HT-29 (cell line): ENCODE data around the gene MAGEB3. TPM values are rescaled to one million over a fixed set of nuclear protein-coding genes. Genes with fewer than 3 reads are reported as not detected.
"Not testable (repeated sequence)": the region's sequence is repeated elsewhere in the genome, so short reads cannot be mapped to it uniquely, and the experiment has no call there.

Experiments
- DNase-seq: peaks from one replicate; pipeline ENCODE4 v3.0.0-alpha.2; 2015; ENCODE audit warnings: low spot score
- total RNA-seq: library from RNA; depleted of rRNA; stranded (reverse); fragments of >200 nt; shearing (Covaris generic); gene quantifications from 2 replicates; pipeline ENCODE4 v1.2.3, GENCODE V29; 2014; rRNA removed

The MAGEB3 gene, protein sequence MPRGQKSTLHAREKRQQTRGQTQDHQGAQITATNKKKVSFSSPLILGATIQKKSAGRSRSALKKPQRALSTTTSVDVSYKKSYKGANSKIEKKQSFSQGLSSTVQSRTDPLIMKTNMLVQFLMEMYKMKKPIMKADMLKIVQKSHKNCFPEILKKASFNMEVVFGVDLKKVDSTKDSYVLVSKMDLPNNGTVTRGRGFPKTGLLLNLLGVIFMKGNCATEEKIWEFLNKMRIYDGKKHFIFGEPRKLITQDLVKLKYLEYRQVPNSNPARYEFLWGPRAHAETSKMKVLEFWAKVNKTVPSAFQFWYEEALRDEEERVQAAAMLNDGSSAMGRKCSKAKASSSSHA
- not detected in 2 replicates for total RNA-seq

DNA sequence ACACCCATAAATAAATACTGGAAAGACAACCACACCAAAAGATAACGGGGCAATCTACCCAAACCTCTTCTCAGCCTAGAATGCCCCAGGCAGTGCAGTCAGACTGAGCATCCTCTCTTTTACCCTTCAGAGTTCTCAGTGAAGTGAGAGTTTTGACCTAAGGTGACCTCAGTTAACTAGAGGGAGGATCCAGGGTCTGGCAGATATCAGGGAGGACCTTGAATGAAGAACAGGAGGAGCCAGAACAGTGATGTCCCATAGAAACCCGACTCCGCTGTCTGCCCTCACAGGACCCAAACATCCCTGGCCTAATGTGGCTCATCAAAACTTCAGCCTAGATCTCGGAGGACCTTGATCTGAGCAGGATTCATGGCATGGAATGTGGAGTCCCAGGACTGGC is at the start of gene MAGEB3:
Gene MAGEB3, plus strand, starts transcription at position 263 of the 400 bp plus-strand sequence. CDS start 5,268 bp downstream, outside the sequence.
- no peak for DNase-seq

DNA sequence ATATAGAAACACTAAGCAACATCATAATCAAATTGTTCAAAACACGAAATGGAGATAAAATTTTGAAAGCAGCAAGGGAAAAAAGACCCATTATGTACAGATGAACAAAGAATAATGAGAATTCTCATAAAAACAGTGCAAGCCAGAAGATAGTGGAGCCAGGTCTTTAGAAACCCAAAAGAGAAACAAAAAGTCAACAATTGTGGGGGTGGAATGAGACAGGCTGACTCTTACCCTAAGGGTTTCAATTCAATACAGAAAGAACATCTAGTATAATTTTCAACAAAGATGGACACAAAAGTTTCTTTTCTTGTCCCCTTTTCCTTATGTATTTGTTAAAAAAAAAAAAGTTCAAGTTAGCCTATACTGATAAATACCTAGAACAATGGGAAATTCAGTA is 49.1 kb upstream of the MAGEB3 start:
- DNase-seq: no peak

DNA sequence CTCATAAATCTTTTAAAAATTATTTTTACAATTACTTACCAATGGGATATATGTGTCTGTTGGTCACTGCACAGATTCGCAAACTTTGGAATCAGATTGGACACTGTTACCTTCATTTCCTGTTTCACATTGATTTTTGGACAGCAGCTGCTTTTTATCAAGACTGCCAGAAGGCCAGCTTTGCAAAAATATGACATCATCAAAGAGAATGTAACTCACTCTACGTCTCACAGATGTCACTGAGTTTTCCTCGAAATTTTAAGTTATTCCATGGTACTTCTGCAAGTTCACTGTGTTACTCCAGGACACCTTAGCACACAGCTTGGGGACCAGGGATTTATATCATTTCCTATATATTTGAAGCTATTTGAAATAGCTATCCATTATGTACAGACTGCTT is 46.9 kb upstream of the MAGEB3 start:
- no peak for DNase-seq

DNA sequence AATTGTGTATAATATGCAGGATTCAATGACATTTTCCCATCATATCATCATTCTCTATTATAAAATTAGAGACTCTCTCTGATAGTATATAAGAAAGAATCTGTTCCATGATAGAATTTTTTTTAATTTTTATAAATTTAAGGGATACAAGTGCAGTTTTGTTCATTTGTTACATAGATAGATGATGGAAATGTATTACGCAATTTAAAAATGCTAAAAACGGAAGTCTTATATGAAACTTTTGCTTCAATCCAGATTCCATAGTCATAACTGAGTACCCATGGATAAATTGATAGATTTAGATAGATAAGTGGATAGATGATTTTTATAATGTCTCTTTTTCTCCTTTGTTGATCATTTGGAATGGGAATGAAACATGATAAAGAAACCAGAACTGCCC is 40.0 kb upstream of the MAGEB3 start:
- no peak for DNase-seq

DNA sequence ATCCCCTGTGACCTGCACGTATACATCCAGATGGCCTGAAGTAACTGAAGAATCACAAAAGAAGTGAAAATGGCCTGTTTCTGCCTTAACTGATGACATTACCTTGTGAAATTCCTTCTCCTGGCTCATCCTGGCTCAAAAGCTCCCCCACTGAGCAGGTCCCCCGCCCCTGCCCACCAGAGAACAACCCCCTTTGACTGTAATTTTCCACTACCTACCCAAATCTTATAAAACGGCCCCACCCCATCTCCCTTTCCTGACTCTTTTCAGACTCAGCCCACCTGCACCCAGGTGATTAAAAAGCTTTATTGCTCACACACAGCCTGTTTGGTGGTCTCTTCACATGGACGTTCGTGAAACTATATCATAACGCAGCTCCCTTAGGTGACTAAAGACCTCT is 36.5 kb upstream of the MAGEB3 start:
- not testable (repeated sequence) for DNase-seq

DNA sequence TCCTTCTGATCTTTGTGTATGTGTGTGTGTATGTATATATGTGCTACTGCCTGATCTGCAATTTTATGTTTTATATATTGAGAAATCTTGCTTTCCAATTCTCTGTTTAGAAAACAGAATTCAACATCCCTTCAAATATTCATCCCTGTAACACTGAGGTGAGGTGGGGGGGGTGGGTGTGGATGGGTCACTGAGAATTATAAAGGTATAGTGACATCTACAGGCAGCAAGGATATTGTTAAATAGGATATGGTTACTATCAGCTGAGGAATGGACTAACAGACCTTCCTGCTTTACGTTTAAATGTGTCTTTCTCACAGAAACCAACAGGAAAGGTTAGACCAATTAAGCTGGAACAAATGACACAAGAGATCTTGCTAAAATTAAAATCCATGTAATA is 34.1 kb upstream of the MAGEB3 start:
- peak; percentile 10 for DNase-seq

DNA sequence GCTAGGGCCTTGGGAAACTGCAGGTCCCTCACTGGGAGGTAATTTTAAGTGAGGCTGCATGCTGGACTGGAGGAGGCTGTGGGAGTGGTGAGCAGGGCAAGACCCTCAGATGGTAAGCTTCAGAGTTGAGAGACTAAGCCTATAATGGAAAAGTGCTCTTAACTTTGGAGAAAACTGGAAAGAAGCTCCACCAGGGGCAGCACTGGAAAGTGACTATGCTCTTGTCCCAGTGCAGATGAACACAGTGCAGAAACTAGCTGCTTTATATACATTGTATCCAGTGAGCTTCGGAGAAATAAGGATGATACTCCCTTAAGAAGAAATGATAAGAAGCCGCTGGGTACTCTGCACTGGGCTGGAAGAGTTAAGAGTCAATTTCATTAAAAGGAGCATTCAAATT is 18.3 kb upstream of the MAGEB3 start:
- DNase-seq: no peak

DNA sequence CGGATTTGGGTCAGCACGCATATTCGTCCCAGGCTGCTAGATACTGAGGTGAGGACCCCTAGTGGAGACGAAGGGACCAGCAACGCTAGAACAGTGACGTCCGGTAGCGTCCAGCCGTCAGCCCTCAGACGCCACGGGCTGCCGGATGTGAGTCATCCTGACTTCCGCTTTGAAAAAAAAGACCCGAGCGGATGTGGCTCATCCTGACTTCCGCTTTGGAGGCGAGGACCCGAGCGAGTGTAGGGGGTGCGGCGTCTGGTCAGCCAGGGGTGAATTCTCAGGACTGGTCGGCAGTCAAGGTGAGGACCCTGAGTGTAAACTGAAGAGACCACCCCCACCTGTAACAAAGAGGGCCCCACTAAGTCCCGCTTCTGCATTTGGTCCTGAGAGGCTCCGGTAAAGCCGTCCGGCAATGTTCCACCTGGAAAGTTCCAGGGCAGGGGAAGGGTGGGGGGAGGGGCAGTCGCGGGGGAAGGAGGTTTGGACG is 15.1 kb upstream of the MAGEB3 start, which contains the start of gene MAGEB2:
Gene MAGEB2, plus strand, starts transcription at position 207 of the 487 bp plus-strand sequence. CDS start 3,018 bp downstream, outside the sequence.
- no peak for DNase-seq

DNA sequence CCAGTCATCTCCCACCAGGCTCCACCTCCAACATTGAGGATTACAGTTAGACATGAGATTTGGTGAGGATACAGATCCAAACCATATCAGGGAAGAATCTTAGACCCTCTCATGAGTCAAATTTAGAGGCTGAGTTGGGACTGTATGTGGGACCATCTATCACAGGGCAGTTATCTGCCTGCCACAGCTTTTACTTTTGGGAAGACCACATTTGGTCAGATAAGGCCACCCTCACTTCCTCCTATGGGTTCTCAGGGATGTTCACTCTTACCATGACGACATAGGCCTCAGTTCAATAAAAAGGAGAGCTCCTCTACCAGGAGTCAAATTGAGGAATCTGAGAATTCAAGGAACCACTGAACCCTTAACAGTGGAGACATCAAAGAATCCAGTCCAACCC is 13.0 kb upstream of the MAGEB3 start:
- DNase-seq: no peak

DNA sequence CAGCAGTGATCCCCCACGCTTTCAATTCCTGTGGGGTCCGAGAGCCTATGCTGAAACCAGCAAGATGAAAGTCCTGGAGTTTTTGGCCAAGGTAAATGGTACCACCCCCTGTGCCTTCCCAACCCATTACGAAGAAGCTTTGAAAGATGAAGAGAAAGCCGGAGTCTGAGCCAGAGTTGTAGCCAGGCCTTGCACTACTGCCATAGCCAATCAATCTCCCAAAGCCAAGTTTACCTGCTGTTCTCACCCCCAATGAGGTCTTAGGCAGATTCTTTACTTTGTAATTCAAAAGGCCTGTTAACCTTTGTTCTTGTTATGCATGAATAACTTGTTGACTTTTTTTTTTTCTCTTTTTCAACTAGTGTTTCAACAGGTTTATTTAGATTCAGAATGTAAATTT is 11.1 kb upstream of the MAGEB3 start:
- DNase-seq: no peak

DNA sequence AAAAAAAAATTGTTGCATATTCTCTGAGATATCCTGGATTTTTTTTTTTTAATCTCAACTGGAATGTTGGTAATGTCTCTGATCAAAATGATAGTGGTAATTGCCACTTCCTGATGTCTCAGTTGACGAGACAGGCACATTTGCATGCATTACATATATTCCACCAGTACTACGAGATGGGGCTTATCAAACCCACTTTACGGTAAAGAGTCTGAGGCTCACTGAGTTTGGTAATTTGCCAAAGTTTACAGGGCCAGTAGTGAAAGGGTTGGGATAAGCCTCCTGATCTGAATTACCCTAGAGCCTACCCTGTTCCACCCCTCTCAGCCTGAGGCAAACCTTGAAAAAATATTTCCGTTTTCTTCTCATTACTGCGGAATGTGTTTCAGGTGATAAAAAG is 9.8 kb upstream of the MAGEB3 start:
- no peak for DNase-seq

DNA sequence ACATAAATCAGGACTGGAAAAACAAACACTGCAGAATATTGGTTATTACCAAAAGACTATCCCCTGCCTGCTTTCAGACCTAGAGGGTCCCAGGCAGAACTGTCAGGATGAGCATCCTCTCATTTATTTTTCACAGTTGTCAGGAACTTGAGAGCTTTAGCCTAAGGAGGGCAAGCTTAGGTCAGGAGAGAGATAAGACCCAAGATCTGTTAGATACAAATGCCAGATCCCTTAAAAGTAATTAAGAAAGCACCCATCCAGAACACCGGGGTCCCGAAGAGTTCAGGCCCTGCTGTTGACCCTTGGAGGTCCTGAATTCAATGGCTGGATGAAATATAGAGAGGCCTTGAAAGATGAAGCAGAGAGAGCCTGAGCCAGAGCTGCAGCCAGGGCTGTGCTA is 5.9 kb upstream of the MAGEB3 start:
- DNase-seq: no peak

DNA sequence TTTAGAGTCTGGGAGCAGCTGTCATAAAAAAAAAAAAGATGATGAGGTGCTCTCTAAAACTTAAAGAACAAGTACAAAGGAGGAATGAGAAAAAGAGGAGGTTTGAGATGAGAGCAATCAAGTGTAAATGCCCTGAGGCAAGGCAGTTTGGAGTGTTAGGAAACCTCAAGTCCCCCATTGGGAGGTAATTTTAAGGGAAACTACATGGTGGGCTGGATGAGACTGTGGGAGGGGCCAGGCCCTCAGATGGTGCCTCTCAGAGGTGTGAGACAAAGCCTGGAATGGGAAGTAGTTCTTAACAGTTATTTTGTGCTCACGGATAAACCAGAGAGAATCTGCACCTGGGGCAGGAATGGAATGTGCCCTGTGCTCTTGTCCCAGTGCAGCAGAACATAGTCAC is 1.9 kb upstream of the MAGEB3 start:
- no peak for DNase-seq

DNA sequence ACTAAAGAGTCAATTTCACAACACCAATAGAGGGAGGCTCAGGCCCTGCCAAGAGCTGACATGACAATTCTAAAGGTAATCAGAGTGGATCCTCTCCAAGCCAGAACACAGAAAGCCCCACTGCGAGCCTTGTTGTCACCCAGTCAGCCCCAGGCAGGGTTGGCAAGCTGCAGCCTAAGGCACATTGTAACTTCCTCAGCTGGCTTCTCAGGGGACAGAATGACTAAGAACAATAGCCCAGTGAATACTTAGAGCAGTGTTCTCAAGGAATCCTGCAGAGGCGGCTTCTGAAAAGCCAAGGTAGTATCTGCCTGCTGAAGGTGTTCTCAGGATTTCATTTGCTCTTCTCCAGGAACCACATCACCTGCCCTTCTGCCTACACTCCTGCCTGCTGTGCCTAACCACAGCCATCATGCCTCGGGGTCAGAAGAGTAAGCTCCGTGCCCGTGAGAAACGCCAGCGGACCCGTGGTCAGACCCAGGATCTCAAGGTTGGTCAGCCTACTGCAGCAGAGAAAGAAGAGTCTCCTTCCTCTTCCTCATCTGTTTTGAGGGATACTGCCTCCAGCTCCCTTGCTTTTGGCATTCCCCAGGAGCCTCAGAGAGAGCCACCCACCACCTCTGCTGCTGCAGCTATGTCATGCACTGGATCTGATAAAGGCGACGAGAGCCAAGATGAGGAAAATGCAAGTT is 11.4 kb downstream of the MAGEB3 start, which contains the start of gene MAGEB4:
Gene MAGEB4, plus strand, starts transcription at position 277 of the 692 bp plus-strand sequence. Its CDS starts 136 bp downstream, at position 413.
- DNase-seq: no peak

DNA sequence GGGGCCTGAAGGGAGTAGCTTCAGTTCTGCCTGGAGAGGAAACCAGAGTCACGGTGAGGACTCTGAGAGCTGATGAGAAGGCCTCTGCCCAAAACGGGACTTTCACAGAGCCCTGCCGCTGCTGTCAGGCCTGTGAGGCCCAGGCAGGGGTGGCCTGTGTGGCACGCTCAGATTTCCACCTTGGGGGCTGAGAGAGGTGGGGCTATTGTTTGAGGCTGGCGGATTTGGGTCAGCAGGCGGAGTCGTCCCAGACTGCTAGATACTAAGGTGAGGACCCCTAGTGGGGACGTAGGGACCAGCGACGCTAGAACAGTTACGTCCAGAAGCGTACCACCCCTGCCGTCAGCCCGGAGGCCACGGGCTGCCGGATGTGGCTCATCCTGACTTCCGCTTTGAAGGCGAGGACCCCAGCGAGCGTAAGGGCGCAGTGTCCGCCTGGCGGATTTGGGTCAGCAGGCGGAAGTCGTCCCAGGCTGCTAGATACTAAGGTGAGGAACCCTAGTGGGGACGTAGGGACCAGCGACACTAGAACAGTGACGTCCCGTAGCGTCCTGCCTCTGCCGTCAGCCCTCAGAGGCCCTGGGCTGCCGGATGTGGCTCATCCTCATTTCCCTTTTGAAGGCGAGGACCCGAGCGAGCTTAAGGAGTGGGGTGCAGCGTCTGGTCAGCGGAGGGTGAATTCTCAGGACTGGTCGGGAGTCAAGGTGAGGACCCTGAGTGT is 16.5 kb downstream of the MAGEB3 start, which contains the start of gene MAGEB1:
Gene MAGEB1, plus strand, starts transcription at position 378 of the 721 bp plus-strand sequence. CDS start 3,348 bp downstream, outside the sequence.
- DNase-seq: no peak

DNA sequence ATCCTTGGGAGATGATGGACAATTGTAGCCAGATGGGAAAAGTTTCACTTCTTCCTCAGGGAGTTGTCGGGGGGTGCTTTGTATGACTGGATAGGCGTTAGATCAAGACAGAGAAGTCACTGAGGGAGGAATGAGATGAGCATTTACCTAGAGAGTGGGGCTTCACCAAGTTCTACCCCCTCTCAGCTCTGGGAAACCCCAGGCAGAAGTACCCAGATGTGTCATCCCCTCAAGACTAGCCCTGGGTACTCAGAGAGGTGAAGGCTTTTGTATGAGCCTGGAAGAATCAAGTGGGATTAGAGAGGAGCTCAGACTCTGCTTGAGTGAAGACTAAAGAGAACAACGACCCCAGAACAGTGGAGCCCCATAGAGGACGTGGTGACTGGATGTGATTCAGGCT is 18.4 kb downstream of the MAGEB3 start:
- DNase-seq: no peak

DNA sequence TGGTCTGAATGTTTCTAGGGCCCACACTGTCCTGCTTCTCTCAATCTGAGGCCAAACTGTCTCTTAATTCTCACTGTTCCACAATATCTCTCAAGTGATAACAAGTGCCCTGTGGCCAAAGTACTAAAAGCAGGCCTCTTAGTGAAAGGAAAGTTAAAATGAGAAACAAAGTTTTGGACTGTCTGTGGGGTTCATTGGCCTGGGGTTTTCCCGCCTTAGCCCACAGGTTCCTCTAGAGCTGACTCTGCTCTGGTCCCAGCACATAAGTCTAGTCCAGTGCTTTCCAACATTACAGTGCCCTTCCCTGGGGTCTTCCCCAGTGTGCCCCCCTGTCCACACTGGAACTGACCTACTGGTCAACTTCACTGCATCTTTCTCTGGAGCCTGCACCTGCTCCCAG is 22.8 kb downstream of the MAGEB3 start:
- DNase-seq: no peak

DNA sequence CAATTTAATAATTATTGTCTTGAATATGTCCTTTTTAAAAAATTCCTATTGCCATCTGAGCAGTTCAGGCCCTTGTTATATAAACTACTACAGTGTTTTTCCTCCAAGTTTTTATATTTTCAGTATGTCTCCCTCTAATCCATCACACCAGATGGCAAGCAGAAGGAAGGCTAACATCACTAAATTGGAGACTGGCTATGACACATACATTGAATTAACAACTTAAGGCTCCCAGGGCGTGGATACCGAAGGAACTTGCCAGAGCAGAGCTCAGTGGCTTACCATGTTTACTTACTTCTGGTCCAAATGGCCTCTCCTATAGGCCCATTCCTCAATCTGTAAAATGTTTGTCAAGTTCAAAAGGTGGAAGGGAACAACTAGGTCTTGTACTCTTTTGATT is 29.5 kb downstream of the MAGEB3 start:
- no peak for DNase-seq

DNA sequence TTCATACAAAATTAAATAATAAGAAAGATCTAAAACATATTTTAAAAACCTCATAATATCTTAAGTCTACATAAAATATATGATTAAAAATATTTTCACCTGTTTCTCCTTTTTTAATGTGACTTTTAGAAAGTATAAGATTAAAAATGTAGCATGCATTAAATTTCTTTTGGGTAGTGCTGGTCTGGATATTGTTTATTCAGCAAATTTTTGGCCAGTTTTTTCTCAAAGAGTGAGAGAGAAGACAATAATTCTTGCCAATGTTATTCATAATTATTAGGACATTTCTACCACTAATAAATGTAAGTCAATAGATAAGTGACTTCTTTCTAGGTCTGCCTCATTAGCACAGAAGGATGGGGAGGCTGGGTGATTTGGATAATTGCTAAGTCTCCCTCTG is 30.6 kb downstream of the MAGEB3 start:
- DNase-seq: no peak

DNA sequence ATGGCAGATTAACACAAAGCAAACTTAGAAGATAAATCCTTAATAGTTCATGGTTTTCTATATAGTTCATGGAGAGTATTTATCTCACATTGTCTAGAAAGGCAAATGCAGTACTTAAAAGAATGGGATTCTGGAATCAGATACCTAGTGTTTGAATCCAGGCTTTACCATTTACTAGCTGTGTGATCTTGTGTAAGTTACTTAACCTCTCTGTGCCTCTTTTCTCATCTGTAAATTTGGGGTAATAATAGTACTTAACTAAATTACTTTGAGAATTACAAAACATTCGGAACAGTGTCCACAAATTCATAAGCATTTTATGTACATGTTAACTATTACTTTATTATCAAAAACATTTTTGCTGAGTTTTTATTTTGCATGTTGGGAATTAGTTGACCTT is 32.3 kb downstream of the MAGEB3 start:
- no peak for DNase-seq

DNA sequence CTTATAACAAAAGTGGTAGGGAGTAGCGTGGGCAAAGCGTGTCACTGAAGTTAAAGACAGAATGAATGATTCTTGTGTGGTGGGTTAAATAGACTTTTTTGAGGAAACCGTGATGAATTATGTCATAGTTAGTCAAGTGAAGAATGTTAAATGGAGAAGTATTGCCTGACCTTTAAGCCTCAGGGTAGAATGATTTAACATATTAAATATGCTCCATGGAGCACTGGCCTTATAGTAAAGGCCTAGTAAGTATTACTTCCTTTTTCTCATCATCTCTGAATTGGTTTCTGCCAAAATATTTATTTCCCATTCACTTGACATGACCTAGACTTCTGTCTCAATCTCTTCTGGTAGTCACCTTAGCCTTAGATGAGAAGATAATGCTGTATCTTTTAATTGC is 40.2 kb downstream of the MAGEB3 start:
- no peak for DNase-seq

DNA sequence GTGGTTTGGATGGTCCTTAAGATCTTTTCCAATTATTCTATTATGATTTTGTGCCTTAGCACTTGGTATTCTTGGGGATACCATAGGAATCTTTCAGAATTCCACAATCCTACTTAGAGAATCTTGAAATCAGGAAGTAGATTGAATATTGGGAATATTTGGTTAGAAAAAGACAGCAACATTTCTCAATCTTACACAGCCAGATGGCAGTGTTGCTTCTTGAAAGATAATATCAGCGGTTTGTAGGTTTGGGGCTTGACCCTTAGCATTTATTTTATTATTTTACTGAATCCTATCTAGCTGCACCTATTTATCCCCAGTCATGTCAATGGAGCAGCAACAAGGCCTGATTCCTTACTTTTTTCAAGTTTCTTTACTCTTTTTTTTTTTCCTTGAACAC is 45.0 kb downstream of the MAGEB3 start:
- peak; percentile 20 for DNase-seq
